Neural cell (in vitro differentiated cells): Measurements from ENCODE around the gene GGA2. TPM values are rescaled to one million over a fixed set of nuclear protein-coding genes. Genes with fewer than 3 reads are reported as not detected.
A peak's percentile ranks its signal among the peaks of the same experiment; 100 is the strongest.

Experiments used
- H2AFZ ChIP-seq: fragments of 200-600, 300-800 bp; sonication (generic), shearing (Covaris generic); 2 replicates; pipeline ENCODE4 v1.6.0; 2014; ENCODE audit warnings: low read depth, mild to moderate bottlenecking, antibody characterized with exemption, low read length, moderate library complexity
- H3F3A ChIP-seq: fragments of 200-600 bp; shearing (Covaris generic); 2 replicates; pipeline ENCODE4 v1.6.1; 2016; ENCODE audit warnings: mild to moderate bottlenecking, moderate library complexity, mixed read lengths, antibody characterized with exemption, low read length; ENCODE audit not compliant: insufficient read depth, poor library complexity, severe bottlenecking
- H3K27ac ChIP-seq: fragments of 200-600, 300-800 bp; sonication (generic), shearing (Covaris generic); 2 replicates; pipeline ENCODE4 v1.5.1; 2014; ENCODE audit warnings: mild to moderate bottlenecking, low read length, moderate library complexity
- H3K27me3 ChIP-seq: fragments of 300-800, 200-600 bp; sonication (generic), shearing (Covaris generic); 2 replicates; pipeline ENCODE4 v1.6.0; 2014; ENCODE audit warnings: mild to moderate bottlenecking, low read depth, low read length, moderate library complexity; ENCODE audit not compliant: insufficient read depth
- H3K36me3 ChIP-seq: fragments of 300-800, 200-600 bp; sonication (generic), shearing (Covaris generic); 2 replicates; pipeline ENCODE4 v1.5.1; 2014; ENCODE audit warnings: mild to moderate bottlenecking, antibody characterized with exemption, low read length, moderate library complexity; ENCODE audit not compliant: insufficient read depth
- H3K4me2 ChIP-seq: fragments of 300-800, 200-600 bp; sonication (generic), shearing (Covaris generic); 2 replicates; pipeline ENCODE4 v1.6.0; 2014; ENCODE audit warnings: mild to moderate bottlenecking, low read length
- H3K4me3 ChIP-seq: fragments of 300-800, 200-600 bp; sonication (generic), shearing (Covaris generic); 2 replicates; pipeline ENCODE4 v1.5.1; 2014; ENCODE audit warnings: mild to moderate bottlenecking, low read length, moderate library complexity
- H3K79me2 ChIP-seq: fragments of 200-600 bp; shearing (Covaris generic); replicated peaks from 2 replicates; pipeline ENCODE4 v1.6.0; 2014; ENCODE audit warnings: mild to moderate bottlenecking, low read length, moderate library complexity; ENCODE audit not compliant: insufficient read depth
- H3K9ac ChIP-seq: fragments of 300-800, 200-600 bp; sonication (generic), shearing (Covaris generic); 2 replicates; pipeline ENCODE4 v1.6.1; 2016; ENCODE audit warnings: mild to moderate bottlenecking, low read length, mixed read lengths
- H3K9me2 ChIP-seq: fragments of 200-600 bp; shearing (Covaris generic); 2 replicates; pipeline ENCODE4 v1.6.1; 2016; ENCODE audit warnings: mild to moderate bottlenecking, low read length, mixed read lengths; ENCODE audit not compliant: insufficient read depth
- H3K9me3 ChIP-seq: fragments of 200-600, 300-800 bp; sonication (generic), shearing (Covaris generic); 2 replicates; pipeline ENCODE4 v1.6.1; 2016; ENCODE audit warnings: mild to moderate bottlenecking, mixed run types, low read length, moderate library complexity, mixed read lengths
- H4K20me1 ChIP-seq: fragments of 200-600 bp; shearing (Covaris generic); 2 replicates; pipeline ENCODE4 v1.6.1; 2016; ENCODE audit warnings: mild to moderate bottlenecking, mixed run types; ENCODE audit not compliant: insufficient read depth
- EP300 ChIP-seq: fragments of 450-650 bp; conservative IDR thresholded peaks from 2 replicates; pipeline ENCODE4 v1.6.1; 2014; ENCODE audit warnings: antibody characterized with exemption, mild to moderate bottlenecking, moderate library complexity; ENCODE audit not compliant: poor library complexity, severe bottlenecking
- EZH2 ChIP-seq: fragments of 200-600, 300-800 bp; shearing (Covaris generic), sonication (generic); IDR thresholded peaks from 2 replicates; pipeline ENCODE4 v1.6.1; 2014; ENCODE audit warnings: antibody characterized with exemption, low read length, borderline replicate concordance, mild to moderate bottlenecking; ENCODE audit not compliant: insufficient read depth, poor library complexity, severe bottlenecking
- MXI1 ChIP-seq: fragments of 450-650 bp; conservative IDR thresholded peaks from 2 replicates; pipeline ENCODE4 v1.6.1; 2014; ENCODE audit warnings: antibody characterized with exemption, mild to moderate bottlenecking; ENCODE audit not compliant: poor library complexity, severe bottlenecking
- POLR2AphosphoS5 ChIP-seq: IDR thresholded peaks from 2 replicates; pipeline ENCODE4 v1.6.1; 2012
- RAD21 ChIP-seq: fragments of 450-650 bp; conservative IDR thresholded peaks from 2 replicates; pipeline ENCODE4 v1.6.1; 2014; ENCODE audit warnings: antibody characterized with exemption, mild to moderate bottlenecking, moderate library complexity
- SMC3 ChIP-seq: fragments of 450-650 bp; conservative IDR thresholded peaks from 2 replicates; pipeline ENCODE4 v1.6.1; 2014; ENCODE audit warnings: antibody characterized with exemption, mild to moderate bottlenecking, moderate library complexity; ENCODE audit not compliant: poor library complexity
- TAF1 ChIP-seq: IDR thresholded peaks from 2 replicates; pipeline ENCODE4 v1.6.1; 2012; ENCODE audit warnings: low read depth
- polyA plus RNA-seq: library from polyadenylated mRNA; depleted of rRNA; stranded (reverse); fragments of >200 nt; gene quantifications from 2 replicates; pipeline ENCODE4 v1.2.3, GENCODE V29; 2014
- TF ChIP-seq, protein P1 (sequence below): fragments of 450-650 bp; IDR thresholded peaks from 2 replicates; pipeline ENCODE4 v1.5.1; 2014; ENCODE audit warnings: antibody characterized with exemption, mild to moderate bottlenecking, moderate library complexity; ENCODE audit not compliant: poor library complexity, severe bottlenecking
- TF ChIP-seq, protein P2 (sequence below): IDR thresholded peaks from 2 replicates; pipeline ENCODE4 v1.6.1; 2012; ENCODE audit warnings: borderline replicate concordance

The GGA2 gene
- polyA plus RNA-seq, 1 donor from 2014 or later = 36.8 TPM

- Histone ChIP-seq H4K20me1 (no peaks in the 10 kb centered on the region), H3F3A (peaks cover 5% of the 10 kb centered on the region), H3K4me2 (peak within 1 kb of the TSS; percentile 78), H3K27me3 (no peaks in the 10 kb centered on the region), H3K9me3 (no peaks in the 10 kb centered on the region), H3K36me3 (no peaks in the 10 kb centered on the region), H3K79me2 (peaks cover 12% of the 10 kb centered on the region), H3K9ac (peak within 1 kb of the TSS; percentile 72), H3K4me3 (peak within 1 kb of the TSS; percentile 93), H3K9me2 (no peaks in the 10 kb centered on the region), H2AFZ (peak within 1 kb of the TSS; percentile 90), H3K27ac (peak within 1 kb of the TSS; percentile 59)
- TF ChIP-seq, protein P1, sequence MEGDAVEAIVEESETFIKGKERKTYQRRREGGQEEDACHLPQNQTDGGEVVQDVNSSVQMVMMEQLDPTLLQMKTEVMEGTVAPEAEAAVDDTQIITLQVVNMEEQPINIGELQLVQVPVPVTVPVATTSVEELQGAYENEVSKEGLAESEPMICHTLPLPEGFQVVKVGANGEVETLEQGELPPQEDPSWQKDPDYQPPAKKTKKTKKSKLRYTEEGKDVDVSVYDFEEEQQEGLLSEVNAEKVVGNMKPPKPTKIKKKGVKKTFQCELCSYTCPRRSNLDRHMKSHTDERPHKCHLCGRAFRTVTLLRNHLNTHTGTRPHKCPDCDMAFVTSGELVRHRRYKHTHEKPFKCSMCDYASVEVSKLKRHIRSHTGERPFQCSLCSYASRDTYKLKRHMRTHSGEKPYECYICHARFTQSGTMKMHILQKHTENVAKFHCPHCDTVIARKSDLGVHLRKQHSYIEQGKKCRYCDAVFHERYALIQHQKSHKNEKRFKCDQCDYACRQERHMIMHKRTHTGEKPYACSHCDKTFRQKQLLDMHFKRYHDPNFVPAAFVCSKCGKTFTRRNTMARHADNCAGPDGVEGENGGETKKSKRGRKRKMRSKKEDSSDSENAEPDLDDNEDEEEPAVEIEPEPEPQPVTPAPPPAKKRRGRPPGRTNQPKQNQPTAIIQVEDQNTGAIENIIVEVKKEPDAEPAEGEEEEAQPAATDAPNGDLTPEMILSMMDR = no peak
- TF ChIP-seq POLR2AphosphoS5 (peak; percentile 71), MXI1 (peak; percentile 92), EP300 (peak; percentile 31), SMC3 (peak; percentile 23), TAF1 (no peak)
- TF ChIP-seq, protein P2, sequence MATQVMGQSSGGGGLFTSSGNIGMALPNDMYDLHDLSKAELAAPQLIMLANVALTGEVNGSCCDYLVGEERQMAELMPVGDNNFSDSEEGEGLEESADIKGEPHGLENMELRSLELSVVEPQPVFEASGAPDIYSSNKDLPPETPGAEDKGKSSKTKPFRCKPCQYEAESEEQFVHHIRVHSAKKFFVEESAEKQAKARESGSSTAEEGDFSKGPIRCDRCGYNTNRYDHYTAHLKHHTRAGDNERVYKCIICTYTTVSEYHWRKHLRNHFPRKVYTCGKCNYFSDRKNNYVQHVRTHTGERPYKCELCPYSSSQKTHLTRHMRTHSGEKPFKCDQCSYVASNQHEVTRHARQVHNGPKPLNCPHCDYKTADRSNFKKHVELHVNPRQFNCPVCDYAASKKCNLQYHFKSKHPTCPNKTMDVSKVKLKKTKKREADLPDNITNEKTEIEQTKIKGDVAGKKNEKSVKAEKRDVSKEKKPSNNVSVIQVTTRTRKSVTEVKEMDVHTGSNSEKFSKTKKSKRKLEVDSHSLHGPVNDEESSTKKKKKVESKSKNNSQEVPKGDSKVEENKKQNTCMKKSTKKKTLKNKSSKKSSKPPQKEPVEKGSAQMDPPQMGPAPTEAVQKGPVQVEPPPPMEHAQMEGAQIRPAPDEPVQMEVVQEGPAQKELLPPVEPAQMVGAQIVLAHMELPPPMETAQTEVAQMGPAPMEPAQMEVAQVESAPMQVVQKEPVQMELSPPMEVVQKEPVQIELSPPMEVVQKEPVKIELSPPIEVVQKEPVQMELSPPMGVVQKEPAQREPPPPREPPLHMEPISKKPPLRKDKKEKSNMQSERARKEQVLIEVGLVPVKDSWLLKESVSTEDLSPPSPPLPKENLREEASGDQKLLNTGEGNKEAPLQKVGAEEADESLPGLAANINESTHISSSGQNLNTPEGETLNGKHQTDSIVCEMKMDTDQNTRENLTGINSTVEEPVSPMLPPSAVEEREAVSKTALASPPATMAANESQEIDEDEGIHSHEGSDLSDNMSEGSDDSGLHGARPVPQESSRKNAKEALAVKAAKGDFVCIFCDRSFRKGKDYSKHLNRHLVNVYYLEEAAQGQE = no peak
Measured at GRCh38 chr16:23452572-23453337, 57.5 kb downstream of the GGA2 start, which contains the start of gene COG7. Gene COG7 (minus strand): TSS chr16:23453189. CDS start chr16:23452994, 195 bp downstream.

GRCh38 chr16:23452221-23452571 is 58.1 kb downstream of the GGA2 start:
- Histone ChIP-seq H4K20me1 (no peaks in the 10 kb centered on the region), H3K4me2 (peak overlapping the region; percentile 59), H3F3A (peaks cover 5% of the 10 kb centered on the region), H3K79me2 (peaks cover 12% of the 10 kb centered on the region), H3K27me3 (no peaks in the 10 kb centered on the region), H3K4me3 (peak overlapping the region; percentile 93), H2AFZ (peak overlapping the region; percentile 90), H3K9ac (peak overlapping the region; percentile 72), H3K36me3 (no peaks in the 10 kb centered on the region), H3K9me2 (no peaks in the 10 kb centered on the region), H3K27ac (no peak overlapping the region), H3K9me3 (no peaks in the 10 kb centered on the region)
- TF ChIP-seq EP300 = no peak
- no peak for TF ChIP-seq RAD21
- no peak for TF ChIP-seq SMC3
- TF ChIP-seq, protein P1 = no peak
- no peak for TF ChIP-seq POLR2AphosphoS5
- TF ChIP-seq, protein P2 = no peak
- no peak for TF ChIP-seq TAF1
- no peak for TF ChIP-seq EZH2
- no peak for TF ChIP-seq MXI1
